ENCODE data around the gene DGKB. TPM values are rescaled to one million over a fixed set of nuclear protein-coding genes. Genes with fewer than 3 reads are reported as not detected.
A peak's percentile ranks its signal among the peaks of the same experiment; 100 is the strongest.
"Not testable (repeated sequence)": the region's sequence is repeated elsewhere in the genome, so short reads cannot be mapped to it uniquely, and the experiment has no call there.

DGKB gene
- total RNA-seq, 1 donor from 2014 or later: 0.72 TPM

DNA sequence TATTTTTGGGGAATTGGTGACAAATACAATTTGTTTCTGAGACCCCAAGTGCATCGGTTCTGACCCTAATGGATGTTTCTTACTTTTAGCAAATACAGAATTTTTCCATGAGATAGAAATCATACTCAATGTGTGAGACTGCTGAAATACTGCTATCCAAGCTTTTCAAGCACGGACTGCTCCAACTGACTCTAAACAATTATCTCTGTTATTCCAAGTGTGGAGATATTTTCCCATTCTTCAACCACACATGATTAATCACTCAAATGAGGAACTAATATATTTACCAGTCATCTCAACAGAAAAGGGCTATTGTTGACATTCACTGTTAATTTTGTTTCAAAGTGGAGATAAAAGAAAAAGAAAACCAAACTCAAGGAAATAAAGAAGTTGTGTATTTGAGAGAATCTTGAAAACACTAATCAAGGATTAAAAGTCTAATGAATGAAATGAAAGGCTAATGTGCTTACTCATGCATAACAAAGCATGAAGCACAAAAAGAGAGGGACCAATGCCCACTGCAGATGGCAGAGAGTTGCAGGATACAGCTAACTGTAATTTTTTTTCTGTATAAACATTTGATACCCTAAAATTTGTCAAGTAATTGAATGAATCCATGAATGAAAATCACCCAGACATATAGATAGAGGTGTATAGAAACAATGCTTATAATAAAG lies 423.6 kb downstream of the DGKB start:
- H3K4me3 Mint-ChIP-seq: no peak overlapping the region
- DNase-seq (ENCODE audit: low read depth, low spot score): no peak

DNA sequence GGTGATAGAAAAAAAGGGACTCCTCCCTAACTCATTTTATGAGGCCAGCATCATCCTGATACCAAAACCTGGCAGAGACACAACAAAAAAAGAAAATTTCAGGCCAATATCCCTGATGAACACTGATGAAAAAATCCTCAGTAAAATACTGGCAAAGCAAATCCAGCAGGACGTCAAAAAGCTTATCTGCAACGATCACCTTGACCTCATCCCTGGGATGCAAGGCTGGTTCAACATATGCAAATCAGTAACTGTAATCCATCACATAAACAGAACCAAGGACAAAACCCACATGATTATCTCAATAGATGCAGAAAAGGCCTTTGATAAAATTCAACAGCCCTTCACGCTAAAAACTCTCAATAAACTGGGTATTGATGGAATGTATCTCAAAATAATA lies 440.8 kb downstream of the DGKB start:
- not testable (repeated sequence) for H3K27ac Mint-ChIP-seq (ENCODE audit: unreplicated experiment); H3K4me1 Mint-ChIP-seq; H3K4me3 Mint-ChIP-seq; DNase-seq (ENCODE audit: low read depth, low spot score); H3K27me3 Mint-ChIP-seq (ENCODE audit: low read depth); H3K36me3 Mint-ChIP-seq (ENCODE audit: low read depth)
- peaks cover 12% of the 10 kb centered on the region for H3K9me3 Mint-ChIP-seq

More for the DNA sequence above, 423.6 kb downstream of the DGKB start:
- Mint-ChIP-seq H3K9me3 (peaks cover 7% of the 10 kb centered on the region), H3K36me3 (ENCODE audit: low read depth) (peaks cover 4% of the 10 kb centered on the region), H3K27me3 (ENCODE audit: low read depth) (no peaks in the 10 kb centered on the region), H3K27ac (ENCODE audit: unreplicated experiment) (no peak overlapping the region), H3K4me1 (no peaks in the 10 kb centered on the region)
- TF ChIP-seq, protein P1, sequence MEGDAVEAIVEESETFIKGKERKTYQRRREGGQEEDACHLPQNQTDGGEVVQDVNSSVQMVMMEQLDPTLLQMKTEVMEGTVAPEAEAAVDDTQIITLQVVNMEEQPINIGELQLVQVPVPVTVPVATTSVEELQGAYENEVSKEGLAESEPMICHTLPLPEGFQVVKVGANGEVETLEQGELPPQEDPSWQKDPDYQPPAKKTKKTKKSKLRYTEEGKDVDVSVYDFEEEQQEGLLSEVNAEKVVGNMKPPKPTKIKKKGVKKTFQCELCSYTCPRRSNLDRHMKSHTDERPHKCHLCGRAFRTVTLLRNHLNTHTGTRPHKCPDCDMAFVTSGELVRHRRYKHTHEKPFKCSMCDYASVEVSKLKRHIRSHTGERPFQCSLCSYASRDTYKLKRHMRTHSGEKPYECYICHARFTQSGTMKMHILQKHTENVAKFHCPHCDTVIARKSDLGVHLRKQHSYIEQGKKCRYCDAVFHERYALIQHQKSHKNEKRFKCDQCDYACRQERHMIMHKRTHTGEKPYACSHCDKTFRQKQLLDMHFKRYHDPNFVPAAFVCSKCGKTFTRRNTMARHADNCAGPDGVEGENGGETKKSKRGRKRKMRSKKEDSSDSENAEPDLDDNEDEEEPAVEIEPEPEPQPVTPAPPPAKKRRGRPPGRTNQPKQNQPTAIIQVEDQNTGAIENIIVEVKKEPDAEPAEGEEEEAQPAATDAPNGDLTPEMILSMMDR (conservative IDR thresholded peaks at IDR 0.05): no peak

DNA sequence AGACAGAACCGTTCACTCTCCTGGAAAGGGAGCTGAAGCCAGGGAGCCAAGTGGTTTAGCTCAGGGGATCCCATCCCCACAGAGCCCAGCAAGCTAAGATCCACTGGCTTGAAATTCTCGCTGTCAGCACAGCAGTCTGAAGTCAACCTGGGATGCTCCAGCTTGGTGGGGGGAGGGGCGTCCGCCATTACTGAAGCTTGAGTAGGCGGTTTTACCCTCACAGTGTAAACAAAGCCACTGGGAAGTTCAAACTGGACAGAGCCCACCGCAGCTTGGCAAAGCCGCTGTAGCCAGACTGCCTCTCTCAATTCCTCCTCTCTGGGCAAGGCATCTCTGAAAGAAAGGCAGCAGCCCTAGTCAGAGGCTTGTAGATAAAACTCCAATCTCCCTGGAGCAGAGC lies 443.7 kb downstream of the DGKB start:
- H3K4me1 Mint-ChIP-seq; H3K27ac Mint-ChIP-seq (ENCODE audit: unreplicated experiment); DNase-seq (ENCODE audit: low read depth, low spot score); H3K36me3 Mint-ChIP-seq (ENCODE audit: low read depth); H3K4me3 Mint-ChIP-seq; H3K27me3 Mint-ChIP-seq (ENCODE audit: low read depth): not testable (repeated sequence)
- peaks cover 12% of the 10 kb centered on the region for H3K9me3 Mint-ChIP-seq

DNA sequence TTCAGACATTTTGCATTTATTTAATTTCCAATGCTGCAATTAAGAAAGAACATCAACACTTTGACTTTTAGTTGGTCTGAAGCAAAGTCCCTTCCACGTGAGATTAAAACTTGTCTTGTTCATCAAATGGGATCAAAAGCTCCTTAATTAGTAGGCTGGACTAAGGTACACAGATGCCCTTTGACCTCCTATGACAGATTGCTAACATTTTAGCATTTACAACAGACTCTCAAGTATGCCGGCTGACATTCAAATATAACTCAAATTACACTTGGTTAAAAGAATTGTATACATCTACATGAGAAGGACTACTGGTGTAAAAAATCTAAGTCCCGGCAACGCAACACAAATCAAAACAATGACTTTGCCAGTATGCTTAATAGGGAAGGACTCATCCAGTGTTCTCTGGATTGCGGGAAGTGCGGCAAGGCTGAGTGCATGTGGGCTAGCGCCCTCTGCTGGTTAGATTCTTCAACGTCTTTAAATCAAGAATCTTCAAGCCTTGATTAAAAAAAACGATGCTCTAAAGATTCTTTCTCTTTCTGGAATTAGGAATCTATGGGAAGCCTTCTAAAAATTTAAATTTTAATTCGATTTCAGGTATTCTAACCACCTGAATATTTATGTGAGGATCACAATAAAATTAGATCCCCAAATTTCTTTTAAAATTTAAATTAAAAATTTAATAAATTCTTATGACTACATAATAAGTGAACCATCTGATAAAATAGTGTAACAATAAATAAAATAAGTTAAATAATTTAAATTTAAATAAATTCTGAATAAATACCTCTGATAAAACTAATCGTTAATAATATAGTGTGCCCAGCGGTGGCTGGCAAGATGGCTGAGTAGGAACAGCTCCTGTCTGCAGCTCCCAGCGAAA lies 444.7 kb downstream of the DGKB start:
- peak overlapping the region; percentile 48 for H3K4me3 Mint-ChIP-seq
- TF ChIP-seq, protein P1 (conservative IDR thresholded peaks at IDR 0.05): peak; percentile 96

DNA sequence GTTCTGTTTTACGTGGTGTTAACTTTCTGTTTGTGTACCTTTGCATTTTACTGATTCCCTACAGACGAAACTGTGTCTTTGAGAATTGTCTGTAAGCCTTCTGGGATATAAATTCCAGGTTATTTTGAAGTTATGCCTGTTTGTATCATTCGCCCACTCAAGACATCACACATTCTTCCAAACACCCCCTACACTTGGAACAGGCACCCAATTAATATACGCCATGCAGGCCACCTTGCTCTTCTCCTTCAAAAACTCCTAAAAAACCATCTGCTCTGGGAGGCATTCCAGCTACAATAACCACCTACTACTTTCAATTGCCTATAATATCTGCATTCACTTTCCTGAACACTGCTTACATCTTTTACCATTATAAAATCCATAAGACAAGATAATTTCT lies 453.3 kb downstream of the DGKB start:
- Mint-ChIP-seq H3K27me3 (ENCODE audit: low read depth) (no peaks in the 10 kb centered on the region), H3K4me3 (no peak overlapping the region), H3K27ac (ENCODE audit: unreplicated experiment) (peak overlapping the region; percentile 73), H3K9me3 (peaks cover 9% of the 10 kb centered on the region), H3K4me1 (no peaks in the 10 kb centered on the region), H3K36me3 (ENCODE audit: low read depth) (peaks cover 3% of the 10 kb centered on the region)
- TF ChIP-seq, protein P1 (conservative IDR thresholded peaks at IDR 0.05): no peak
- DNase-seq (ENCODE audit: low read depth, low spot score): no peak

More for the DNA sequence above, 444.7 kb downstream of the DGKB start:
- Mint-ChIP-seq H3K27me3 (ENCODE audit: low read depth) (no peaks in the 10 kb centered on the region), H3K9me3 (peaks cover 4% of the 10 kb centered on the region), H3K4me1 (peaks cover 5% of the 10 kb centered on the region), H3K27ac (ENCODE audit: unreplicated experiment) (no peak overlapping the region), H3K36me3 (ENCODE audit: low read depth) (no peaks in the 10 kb centered on the region)
- peak; percentile 78 for DNase-seq (ENCODE audit: low read depth, low spot score)

DNA sequence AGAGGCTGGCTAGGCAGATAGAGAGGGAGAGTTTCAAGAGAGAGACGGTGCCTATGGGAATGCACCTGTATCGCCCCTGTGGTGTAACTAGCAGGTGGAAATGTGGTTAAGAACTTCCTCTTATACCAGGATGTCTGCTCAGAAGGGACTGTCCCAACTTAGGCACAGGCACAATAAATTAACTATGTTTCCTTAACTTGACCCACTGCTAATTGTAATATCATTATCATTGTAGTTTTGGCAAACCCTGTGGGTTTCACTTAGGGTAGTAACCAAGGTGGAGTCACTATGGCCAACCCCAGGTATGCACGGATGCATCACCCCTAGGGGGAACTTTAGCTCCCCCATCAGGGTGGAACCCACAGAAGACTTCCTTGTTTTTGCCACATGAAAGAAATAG lies 455.7 kb downstream of the DGKB start:
- Mint-ChIP-seq H3K27ac (ENCODE audit: unreplicated experiment) (no peak overlapping the region), H3K36me3 (ENCODE audit: low read depth) (peaks cover 3% of the 10 kb centered on the region), H3K4me3 (no peak overlapping the region), H3K27me3 (ENCODE audit: low read depth) (no peaks in the 10 kb centered on the region), H3K9me3 (peaks cover 9% of the 10 kb centered on the region), H3K4me1 (no peaks in the 10 kb centered on the region)
- no peak for DNase-seq (ENCODE audit: low read depth, low spot score)
- TF ChIP-seq, protein P1 (conservative IDR thresholded peaks at IDR 0.05): no peak

Data from neural crest cell (in vitro differentiated cells).